ENCODE measurements around the gene LPGAT1.

DNA sequence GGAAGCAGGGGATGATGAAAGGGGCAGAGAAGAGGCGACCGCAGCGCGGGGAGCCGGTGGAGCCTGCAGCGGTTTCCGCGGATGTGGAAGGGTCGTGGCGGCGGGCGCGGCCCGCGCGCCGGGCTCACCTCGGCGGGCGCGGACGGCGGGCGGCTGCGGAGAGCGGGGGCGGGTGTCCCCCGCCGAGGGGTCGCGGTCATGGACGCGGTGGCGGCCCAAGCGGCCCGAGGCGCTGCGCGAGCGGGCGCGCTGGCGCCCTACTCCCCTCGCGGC is 572 bp downstream of the LPGAT1 start:
- TF ChIP-seq, protein P1, sequence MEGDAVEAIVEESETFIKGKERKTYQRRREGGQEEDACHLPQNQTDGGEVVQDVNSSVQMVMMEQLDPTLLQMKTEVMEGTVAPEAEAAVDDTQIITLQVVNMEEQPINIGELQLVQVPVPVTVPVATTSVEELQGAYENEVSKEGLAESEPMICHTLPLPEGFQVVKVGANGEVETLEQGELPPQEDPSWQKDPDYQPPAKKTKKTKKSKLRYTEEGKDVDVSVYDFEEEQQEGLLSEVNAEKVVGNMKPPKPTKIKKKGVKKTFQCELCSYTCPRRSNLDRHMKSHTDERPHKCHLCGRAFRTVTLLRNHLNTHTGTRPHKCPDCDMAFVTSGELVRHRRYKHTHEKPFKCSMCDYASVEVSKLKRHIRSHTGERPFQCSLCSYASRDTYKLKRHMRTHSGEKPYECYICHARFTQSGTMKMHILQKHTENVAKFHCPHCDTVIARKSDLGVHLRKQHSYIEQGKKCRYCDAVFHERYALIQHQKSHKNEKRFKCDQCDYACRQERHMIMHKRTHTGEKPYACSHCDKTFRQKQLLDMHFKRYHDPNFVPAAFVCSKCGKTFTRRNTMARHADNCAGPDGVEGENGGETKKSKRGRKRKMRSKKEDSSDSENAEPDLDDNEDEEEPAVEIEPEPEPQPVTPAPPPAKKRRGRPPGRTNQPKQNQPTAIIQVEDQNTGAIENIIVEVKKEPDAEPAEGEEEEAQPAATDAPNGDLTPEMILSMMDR (IDR thresholded peaks at IDR 0.05; ENCODE audit: poor library complexity) = no peak
- TF ChIP-seq EZH2 (IDR thresholded peaks at IDR 0.05; ENCODE audit: borderline replicate concordance) = no peak
